ENCODE data around the gene FNBP1L.

GRCh38 chr1:93556291-93556690 is 108.4 kb downstream of the FNBP1L start:
- TF ChIP-seq CTCF (IDR thresholded peaks at IDR 0.05; ENCODE audit: control extremely low read depth in 1 of 3, insufficient read depth in 1 of 3, low read depth in 1 of 3, low read length in 3 of 3) (no peak), EP300 (IDR thresholded peaks at IDR 0.05; ENCODE audit: borderline replicate concordance in 1 of 2, low read depth in 2 of 2, low read length in 2 of 2) (no peak), TAF1 (IDR thresholded peaks at IDR 0.05; ENCODE audit: low read depth, low read length) (no peak), RBBP5 (IDR thresholded peaks at IDR 0.05; ENCODE audit: borderline replicate concordance, low read depth, low read length) (no peak), EZH2 (IDR thresholded peaks at IDR 0.05; ENCODE audit: low read depth, low read length, severe bottlenecking) (no peak), POLR2A (IDR thresholded peaks at IDR 0.05; ENCODE audit: control extremely low read depth in 1 of 2, low read depth in 2 of 2, low read length in 2 of 2) (0 out of 3 replicates have a peak, but pooled peaks of 1 of the 2 experiments have one; percentile 17), ASH2L (IDR thresholded peaks at IDR 0.05; ENCODE audit: low read length) (no peak)
- TF ChIP-seq, protein P1, sequence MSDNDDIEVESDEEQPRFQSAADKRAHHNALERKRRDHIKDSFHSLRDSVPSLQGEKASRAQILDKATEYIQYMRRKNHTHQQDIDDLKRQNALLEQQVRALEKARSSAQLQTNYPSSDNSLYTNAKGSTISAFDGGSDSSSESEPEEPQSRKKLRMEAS (IDR thresholded peaks at IDR 0.05) = no peak

Measured in H1 (cell line).